ENCODE measurements around the gene UGT1A4. TPM values are rescaled to one million over a fixed set of nuclear protein-coding genes. Genes with fewer than 3 reads are reported as not detected.

UGT1A4 gene
- total RNA-seq, 1 donor from 2014 or later: not detected

DNA sequence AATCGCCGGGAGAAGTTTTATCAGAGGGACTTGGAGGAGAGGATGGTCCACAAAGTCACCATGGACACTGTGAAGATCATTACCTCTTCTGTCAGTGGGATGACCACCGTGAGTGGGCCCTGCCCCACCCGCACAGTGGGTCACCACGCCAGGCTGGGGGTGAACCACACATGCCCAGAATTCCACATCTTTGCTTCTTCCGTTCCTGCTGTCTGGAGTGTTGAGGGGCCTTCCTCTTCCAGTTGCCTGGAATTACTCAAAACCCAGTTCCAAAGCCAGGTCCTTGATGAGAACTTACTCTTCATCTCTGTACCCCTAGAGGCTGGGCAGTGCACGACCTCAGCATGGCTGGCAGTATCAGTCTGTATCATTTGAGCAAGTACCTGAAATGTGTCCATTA lies 81.7 kb downstream of the UGT1A4 start:
- Histone ChIP-seq H3K9me3 (no peaks in the 10 kb centered on the region), H3K36me3 (no peaks in the 10 kb centered on the region), H3K27me3 (no peaks in the 10 kb centered on the region), H3K27ac (no peak overlapping the region), H3K4me3 (no peak overlapping the region), H3K4me1 (no peaks in the 10 kb centered on the region)
- no peak for DNase-seq (ENCODE audit: low spot score in 2 of 2)
- intact Hi-C loops (cut with DNase I): no loop called here
- TF ChIP-seq, protein P1, sequence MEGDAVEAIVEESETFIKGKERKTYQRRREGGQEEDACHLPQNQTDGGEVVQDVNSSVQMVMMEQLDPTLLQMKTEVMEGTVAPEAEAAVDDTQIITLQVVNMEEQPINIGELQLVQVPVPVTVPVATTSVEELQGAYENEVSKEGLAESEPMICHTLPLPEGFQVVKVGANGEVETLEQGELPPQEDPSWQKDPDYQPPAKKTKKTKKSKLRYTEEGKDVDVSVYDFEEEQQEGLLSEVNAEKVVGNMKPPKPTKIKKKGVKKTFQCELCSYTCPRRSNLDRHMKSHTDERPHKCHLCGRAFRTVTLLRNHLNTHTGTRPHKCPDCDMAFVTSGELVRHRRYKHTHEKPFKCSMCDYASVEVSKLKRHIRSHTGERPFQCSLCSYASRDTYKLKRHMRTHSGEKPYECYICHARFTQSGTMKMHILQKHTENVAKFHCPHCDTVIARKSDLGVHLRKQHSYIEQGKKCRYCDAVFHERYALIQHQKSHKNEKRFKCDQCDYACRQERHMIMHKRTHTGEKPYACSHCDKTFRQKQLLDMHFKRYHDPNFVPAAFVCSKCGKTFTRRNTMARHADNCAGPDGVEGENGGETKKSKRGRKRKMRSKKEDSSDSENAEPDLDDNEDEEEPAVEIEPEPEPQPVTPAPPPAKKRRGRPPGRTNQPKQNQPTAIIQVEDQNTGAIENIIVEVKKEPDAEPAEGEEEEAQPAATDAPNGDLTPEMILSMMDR (IDR thresholded peaks at IDR 0.05): no peak

DNA sequence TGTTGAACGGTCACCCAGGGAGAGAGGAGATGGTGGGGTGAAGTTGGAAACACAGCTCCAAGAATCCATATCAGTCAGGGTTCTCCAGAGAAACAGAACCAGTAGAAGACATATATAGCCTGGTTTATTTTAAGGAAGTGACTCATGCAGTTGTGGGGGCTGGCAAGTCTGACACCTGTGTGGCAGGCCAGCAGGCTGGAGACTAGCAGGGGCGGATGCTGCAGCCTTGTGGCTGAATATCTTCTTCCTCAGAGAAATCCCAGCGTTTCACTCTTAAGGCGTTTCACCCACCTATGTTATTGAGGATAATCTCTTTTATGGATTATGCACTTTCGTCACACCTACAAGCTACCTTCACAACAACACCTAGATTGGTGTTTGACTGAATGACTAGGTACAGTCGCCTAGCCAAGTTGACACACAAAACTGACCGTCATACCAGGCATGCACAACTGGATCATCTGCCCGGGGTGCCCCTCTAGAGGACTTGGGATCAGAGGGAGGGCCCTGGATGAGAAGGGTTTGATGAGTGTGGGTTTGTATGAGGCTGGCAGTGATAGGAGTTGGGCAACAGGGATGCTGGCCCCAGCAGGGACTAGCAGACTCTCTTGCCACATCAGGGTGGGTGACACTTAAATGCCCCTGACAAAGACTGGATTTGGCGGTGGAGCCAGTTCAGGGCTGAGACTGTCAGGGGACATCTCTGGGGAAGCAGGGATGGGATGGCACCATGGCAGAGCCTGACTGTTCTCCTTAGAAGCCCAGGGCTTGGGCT lies 83.0 kb downstream of the UGT1A4 start:
- TF ChIP-seq, protein P1 (IDR thresholded peaks at IDR 0.05): no peak
- Histone ChIP-seq H3K36me3 (no peaks in the 10 kb centered on the region), H3K4me1 (no peaks in the 10 kb centered on the region), H3K27ac (no peak overlapping the region), H3K9me3 (no peaks in the 10 kb centered on the region), H3K27me3 (no peaks in the 10 kb centered on the region), H3K4me3 (no peak overlapping the region)
- no peak for DNase-seq (ENCODE audit: low spot score in 2 of 2)
- intact Hi-C loops (cut with DNase I): no loop called here

DNA sequence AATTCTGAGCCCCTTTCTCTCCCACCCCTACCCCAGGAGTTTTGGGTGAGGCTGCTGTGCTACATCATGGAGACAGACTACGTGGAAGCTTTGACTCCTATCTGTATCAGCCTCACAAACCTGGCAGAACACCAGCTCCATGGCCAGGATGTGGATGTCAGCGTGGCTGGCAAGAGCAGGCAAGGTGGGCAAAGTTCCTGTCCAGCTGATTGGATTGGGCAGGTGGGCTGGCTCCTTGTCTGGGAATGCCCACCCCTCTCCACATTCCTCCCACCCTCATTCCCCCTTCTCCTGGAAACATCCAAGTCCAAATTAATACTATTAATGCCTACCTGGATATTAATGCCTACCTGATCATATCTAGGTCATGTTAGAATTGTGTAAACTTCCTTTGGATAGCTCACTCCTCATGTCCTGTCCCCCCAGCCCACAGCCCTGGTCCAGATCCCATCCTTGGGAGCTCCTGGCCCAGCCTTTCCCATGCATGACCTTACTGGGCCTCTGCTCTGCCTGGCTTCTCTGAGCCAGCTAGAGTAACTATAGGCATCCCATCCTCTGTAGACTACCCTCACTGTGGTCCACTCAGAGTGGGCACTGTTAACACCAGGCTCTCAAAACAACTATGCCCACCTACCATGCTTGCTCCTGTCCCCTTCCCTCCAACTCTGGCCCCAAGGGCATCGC lies 83.7 kb downstream of the UGT1A4 start:
- no peaks in the 10 kb centered on the region for H3K36me3 ChIP-seq

DNA sequence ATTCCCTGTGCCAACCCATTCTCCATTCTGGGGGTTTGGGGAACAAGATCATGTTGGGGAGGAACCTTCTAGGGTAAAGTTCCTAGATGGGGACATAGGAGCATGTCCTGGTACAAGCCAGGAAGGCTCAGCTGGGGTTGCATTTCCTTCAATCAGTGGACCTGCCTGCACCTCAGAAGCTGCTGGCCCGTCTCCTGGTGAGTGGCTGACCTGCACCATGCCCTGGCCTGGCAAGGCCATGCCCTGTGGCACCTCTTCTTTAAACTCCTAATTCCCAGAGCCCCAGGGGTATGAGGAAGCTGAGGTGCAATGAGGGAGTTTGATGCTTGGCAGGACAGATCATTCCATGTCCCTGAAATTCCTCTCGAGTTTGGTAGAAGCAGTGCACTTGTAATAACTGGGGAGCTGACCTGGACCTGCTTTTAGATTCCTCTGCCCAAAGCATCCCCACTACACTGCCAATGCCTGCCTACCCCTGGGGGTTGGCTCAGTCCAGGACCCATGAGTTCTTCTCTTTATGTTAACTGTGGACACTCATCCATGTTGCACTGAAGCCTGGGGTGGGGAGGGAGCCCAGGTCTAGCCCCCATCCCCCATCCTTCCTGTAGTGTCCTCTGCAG lies 84.9 kb downstream of the UGT1A4 start:
- H3K4me1 ChIP-seq: no peaks in the 10 kb centered on the region
- H3K36me3 ChIP-seq: no peaks in the 10 kb centered on the region
- H3K4me3 ChIP-seq: no peak overlapping the region
- TF ChIP-seq, protein P1 (IDR thresholded peaks at IDR 0.05): no peak
- no peaks in the 10 kb centered on the region for H3K27me3 ChIP-seq
- H3K9me3 ChIP-seq: no peaks in the 10 kb centered on the region
- peak in 1 of 2 donors; percentile 53 for DNase-seq (ENCODE audit: low spot score in 2 of 2)
- intact Hi-C loops (cut with DNase I): no loop called here
- H3K27ac ChIP-seq: no peak overlapping the region

More for the DNA sequence above, 83.7 kb downstream of the UGT1A4 start:
- H3K27me3 ChIP-seq: no peaks in the 10 kb centered on the region
- no peak overlapping the region for H3K4me3 ChIP-seq
- H3K27ac ChIP-seq: no peak overlapping the region
- no peaks in the 10 kb centered on the region for H3K4me1 ChIP-seq
- DNase-seq (ENCODE audit: low spot score in 2 of 2): no peak
- H3K9me3 ChIP-seq: no peaks in the 10 kb centered on the region
- intact Hi-C loops (cut with DNase I): no loop called here
- TF ChIP-seq, protein P1 (IDR thresholded peaks at IDR 0.05): no peak

DNA sequence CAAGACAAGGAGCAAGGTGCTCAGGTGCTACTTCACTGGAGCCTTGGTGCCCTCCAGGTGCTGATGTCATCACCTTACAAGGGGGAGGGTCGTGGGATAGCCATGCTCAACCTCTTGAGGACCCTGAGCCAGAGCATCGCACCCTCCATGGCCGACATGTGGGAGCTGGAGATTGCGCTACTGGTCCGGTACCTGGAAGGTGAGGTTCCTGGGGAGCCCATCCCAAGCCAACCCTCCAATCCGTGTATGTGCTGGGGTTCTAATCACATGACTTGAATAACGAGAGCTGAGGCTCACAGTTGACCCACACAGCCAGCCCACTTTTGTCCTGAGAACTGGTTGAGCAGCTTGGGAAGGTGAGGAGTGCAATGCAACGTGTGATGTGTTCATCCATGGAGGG lies 85.5 kb downstream of the UGT1A4 start:
- DNase-seq (ENCODE audit: low spot score in 2 of 2): peak in 1 of 2 donors; percentile 53
- intact Hi-C loops (cut with DNase I): no loop called here

More for the DNA sequence above, 85.5 kb downstream of the UGT1A4 start:
- TF ChIP-seq, protein P1 (IDR thresholded peaks at IDR 0.05): no peak
- Histone ChIP-seq H3K9me3 (no peaks in the 10 kb centered on the region), H3K4me1 (no peaks in the 10 kb centered on the region), H3K36me3 (no peaks in the 10 kb centered on the region), H3K27ac (no peak overlapping the region), H3K27me3 (no peaks in the 10 kb centered on the region), H3K4me3 (no peak overlapping the region)
